ENCODE results near the gene METTL4.

METTL4 gene

GRCh38 chr18:2568605-2569004 lies 2.7 kb downstream of the METTL4 start:
- H3K4me1 ChIP-seq (ENCODE audit: control insufficient read depth, insufficient read depth, low read length, poor library complexity, severe bottlenecking): peaks cover 11% of the 10 kb centered on the region
- H3K27ac ChIP-seq (ENCODE audit: insufficient read depth, low read length, poor library complexity, severe bottlenecking): no peak overlapping the region
- no peak for DNase-seq
- H3K4me3 ChIP-seq (ENCODE audit: insufficient read depth, low read depth, low read length, poor library complexity, severe bottlenecking): no peak overlapping the region
- H3K9me3 ChIP-seq (ENCODE audit: control insufficient read depth, low read length): no peaks in the 10 kb centered on the region
- H3K27me3 ChIP-seq (replicated peaks; ENCODE audit: control insufficient read depth, insufficient read depth, low read length, poor library complexity, severe bottlenecking): no peaks in the 10 kb centered on the region
- no peaks in the 10 kb centered on the region for H3K36me3 ChIP-seq (ENCODE audit: control insufficient read depth, insufficient read depth, low read length)

DNA sequence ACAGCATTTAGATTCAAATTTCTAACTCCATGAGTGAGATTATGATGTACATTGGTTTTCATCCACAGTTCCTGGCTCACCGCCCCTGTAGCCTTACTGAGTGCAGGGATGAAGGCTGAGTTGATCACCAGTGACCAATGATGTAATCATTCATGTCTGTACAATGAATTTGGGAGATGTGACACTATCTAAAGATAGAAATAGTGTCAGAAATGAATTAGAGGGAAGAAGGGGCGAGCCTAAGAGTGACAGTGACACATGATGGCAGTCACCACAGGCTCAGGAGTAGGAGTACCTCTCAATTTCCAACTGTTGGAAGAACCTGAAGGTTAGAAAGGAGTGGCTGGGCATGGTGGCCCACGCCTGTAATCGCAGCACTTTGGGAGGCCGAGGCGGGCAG lies 3.2 kb downstream of the METTL4 start:
- H3K27me3 ChIP-seq (replicated peaks; ENCODE audit: control insufficient read depth, insufficient read depth, low read length, poor library complexity, severe bottlenecking): no peaks in the 10 kb centered on the region
- DNase-seq: no peak
- no peaks in the 10 kb centered on the region for H3K36me3 ChIP-seq (ENCODE audit: control insufficient read depth, insufficient read depth, low read length)
- no peak overlapping the region for H3K27ac ChIP-seq (ENCODE audit: insufficient read depth, low read length, poor library complexity, severe bottlenecking)
- no peak overlapping the region for H3K4me3 ChIP-seq (ENCODE audit: insufficient read depth, low read depth, low read length, poor library complexity, severe bottlenecking)
- peaks cover 11% of the 10 kb centered on the region for H3K4me1 ChIP-seq (ENCODE audit: control insufficient read depth, insufficient read depth, low read length, poor library complexity, severe bottlenecking)
- H3K9me3 ChIP-seq (ENCODE audit: control insufficient read depth, low read length): no peaks in the 10 kb centered on the region

- Histone ChIP-seq H3K4me3 (ENCODE audit: insufficient read depth, low read depth, low read length, poor library complexity, severe bottlenecking) (no peak overlapping the region), H3K36me3 (ENCODE audit: control insufficient read depth, insufficient read depth, low read length) (no peaks in the 10 kb centered on the region), H3K27me3 (replicated peaks; ENCODE audit: control insufficient read depth, insufficient read depth, low read length, poor library complexity, severe bottlenecking) (no peaks in the 10 kb centered on the region), H3K4me1 (ENCODE audit: control insufficient read depth, insufficient read depth, low read length, poor library complexity, severe bottlenecking) (peaks cover 2% of the 10 kb centered on the region), H3K27ac (ENCODE audit: insufficient read depth, low read length, poor library complexity, severe bottlenecking) (no peak overlapping the region), H3K9me3 (ENCODE audit: control insufficient read depth, low read length) (no peaks in the 10 kb centered on the region)
- no peak for DNase-seq
These were observed 6.9 kb downstream of the METTL4 start for GRCh38 chr18:2564373-2564772.

DNA sequence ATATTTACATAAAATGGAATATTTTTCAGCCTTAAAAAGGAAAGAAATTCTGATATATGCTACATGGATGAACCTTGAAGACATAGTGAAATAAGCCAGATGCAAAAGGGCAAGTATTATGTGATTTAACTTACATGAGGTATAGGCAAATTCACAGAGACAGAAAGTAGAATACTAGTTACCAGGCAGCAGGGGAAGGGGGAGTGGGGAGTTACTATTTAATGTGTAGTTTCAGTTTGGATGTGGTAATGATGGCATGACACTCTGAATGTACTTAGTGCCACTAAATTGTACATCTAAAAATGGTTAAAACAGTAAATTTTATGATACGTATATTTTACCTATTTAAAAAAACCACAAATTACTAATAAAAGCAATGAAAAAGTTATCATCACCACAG lies 12.1 kb downstream of the METTL4 start:
- no peak for DNase-seq
- no peak overlapping the region for H3K27ac ChIP-seq (ENCODE audit: insufficient read depth, low read length, poor library complexity, severe bottlenecking)
- H3K36me3 ChIP-seq (ENCODE audit: control insufficient read depth, insufficient read depth, low read length): no peaks in the 10 kb centered on the region
- H3K4me3 ChIP-seq (ENCODE audit: insufficient read depth, low read depth, low read length, poor library complexity, severe bottlenecking): no peak overlapping the region
- H3K27me3 ChIP-seq (replicated peaks; ENCODE audit: control insufficient read depth, insufficient read depth, low read length, poor library complexity, severe bottlenecking): no peaks in the 10 kb centered on the region
- H3K9me3 ChIP-seq (ENCODE audit: control insufficient read depth, low read length): no peaks in the 10 kb centered on the region
- H3K4me1 ChIP-seq (ENCODE audit: control insufficient read depth, insufficient read depth, low read length, poor library complexity, severe bottlenecking): no peaks in the 10 kb centered on the region

DNA sequence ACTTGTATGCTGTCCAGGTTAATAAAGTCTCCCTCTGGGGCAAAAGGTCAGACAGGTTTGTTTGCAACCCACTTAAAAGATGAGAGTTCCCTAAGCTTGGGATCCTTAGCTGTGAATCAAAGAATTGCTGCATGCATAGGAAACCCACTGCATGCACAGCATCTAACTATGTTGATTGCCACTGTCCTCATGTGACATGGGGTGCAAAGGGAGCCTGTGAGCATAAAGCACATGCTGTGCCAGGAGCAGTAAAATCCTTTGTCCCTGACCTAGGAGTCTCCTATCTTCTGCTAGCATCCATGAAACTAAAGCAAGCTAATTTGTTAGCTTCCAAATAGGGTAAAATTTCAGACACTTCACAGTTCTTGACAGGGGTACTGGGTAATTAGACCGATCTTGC lies 13.8 kb downstream of the METTL4 start:
- Histone ChIP-seq H3K36me3 (ENCODE audit: control insufficient read depth, insufficient read depth, low read length) (no peaks in the 10 kb centered on the region), H3K4me3 (ENCODE audit: insufficient read depth, low read depth, low read length, poor library complexity, severe bottlenecking) (no peak overlapping the region), H3K4me1 (ENCODE audit: control insufficient read depth, insufficient read depth, low read length, poor library complexity, severe bottlenecking) (no peaks in the 10 kb centered on the region), H3K9me3 (ENCODE audit: control insufficient read depth, low read length) (no peaks in the 10 kb centered on the region), H3K27ac (ENCODE audit: insufficient read depth, low read length, poor library complexity, severe bottlenecking) (no peak overlapping the region), H3K27me3 (replicated peaks; ENCODE audit: control insufficient read depth, insufficient read depth, low read length, poor library complexity, severe bottlenecking) (no peaks in the 10 kb centered on the region)
- no peak for DNase-seq

- H3K4me3 ChIP-seq (ENCODE audit: insufficient read depth, low read depth, low read length, poor library complexity, severe bottlenecking): no peak overlapping the region
- no peak for DNase-seq
- no peaks in the 10 kb centered on the region for H3K9me3 ChIP-seq (ENCODE audit: control insufficient read depth, low read length)
- no peaks in the 10 kb centered on the region for H3K36me3 ChIP-seq (ENCODE audit: control insufficient read depth, insufficient read depth, low read length)
- no peaks in the 10 kb centered on the region for H3K27me3 ChIP-seq (replicated peaks; ENCODE audit: control insufficient read depth, insufficient read depth, low read length, poor library complexity, severe bottlenecking)
- no peaks in the 10 kb centered on the region for H3K4me1 ChIP-seq (ENCODE audit: control insufficient read depth, insufficient read depth, low read length, poor library complexity, severe bottlenecking)
- no peak overlapping the region for H3K27ac ChIP-seq (ENCODE audit: insufficient read depth, low read length, poor library complexity, severe bottlenecking)
These were observed 15.4 kb downstream of the METTL4 start for GRCh38 chr18:2555895-2556294.

GRCh38 chr18:2554696-2555095 lies 16.6 kb downstream of the METTL4 start:
- no peaks in the 10 kb centered on the region for H3K9me3 ChIP-seq (ENCODE audit: control insufficient read depth, low read length)
- H3K36me3 ChIP-seq (ENCODE audit: control insufficient read depth, insufficient read depth, low read length): peaks cover 7% of the 10 kb centered on the region
- H3K27ac ChIP-seq (ENCODE audit: insufficient read depth, low read length, poor library complexity, severe bottlenecking): no peak overlapping the region
- no peaks in the 10 kb centered on the region for H3K27me3 ChIP-seq (replicated peaks; ENCODE audit: control insufficient read depth, insufficient read depth, low read length, poor library complexity, severe bottlenecking)
- H3K4me3 ChIP-seq (ENCODE audit: insufficient read depth, low read depth, low read length, poor library complexity, severe bottlenecking): no peak overlapping the region
- H3K4me1 ChIP-seq (ENCODE audit: control insufficient read depth, insufficient read depth, low read length, poor library complexity, severe bottlenecking): no peaks in the 10 kb centered on the region
- DNase-seq: no peak

DNA sequence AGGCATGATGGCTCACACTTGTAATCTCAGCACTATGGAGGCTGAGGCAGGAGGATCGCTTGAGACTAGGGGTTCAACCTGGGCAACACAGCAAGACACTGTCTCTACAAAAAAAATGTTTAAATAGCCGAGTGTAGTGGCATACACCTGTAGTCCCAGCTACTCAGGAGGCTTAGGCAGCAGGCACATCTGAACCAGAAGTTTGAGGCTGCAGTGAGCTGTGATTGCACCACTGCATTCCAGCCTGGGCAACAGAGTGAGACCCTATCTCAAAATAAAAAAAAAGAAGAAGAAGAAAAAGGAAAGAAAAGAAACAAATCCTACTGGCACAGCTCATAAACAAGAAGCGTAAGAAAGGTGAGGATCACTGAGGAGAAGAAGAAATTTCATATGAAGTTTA lies 19.9 kb downstream of the METTL4 start:
- peaks cover 7% of the 10 kb centered on the region for H3K36me3 ChIP-seq (ENCODE audit: control insufficient read depth, insufficient read depth, low read length)
- no peak overlapping the region for H3K27ac ChIP-seq (ENCODE audit: insufficient read depth, low read length, poor library complexity, severe bottlenecking)
- no peaks in the 10 kb centered on the region for H3K4me1 ChIP-seq (ENCODE audit: control insufficient read depth, insufficient read depth, low read length, poor library complexity, severe bottlenecking)
- no peak overlapping the region for H3K4me3 ChIP-seq (ENCODE audit: insufficient read depth, low read depth, low read length, poor library complexity, severe bottlenecking)
- no peak for DNase-seq
- no peaks in the 10 kb centered on the region for H3K27me3 ChIP-seq (replicated peaks; ENCODE audit: control insufficient read depth, insufficient read depth, low read length, poor library complexity, severe bottlenecking)
- no peaks in the 10 kb centered on the region for H3K9me3 ChIP-seq (ENCODE audit: control insufficient read depth, low read length)

DNA sequence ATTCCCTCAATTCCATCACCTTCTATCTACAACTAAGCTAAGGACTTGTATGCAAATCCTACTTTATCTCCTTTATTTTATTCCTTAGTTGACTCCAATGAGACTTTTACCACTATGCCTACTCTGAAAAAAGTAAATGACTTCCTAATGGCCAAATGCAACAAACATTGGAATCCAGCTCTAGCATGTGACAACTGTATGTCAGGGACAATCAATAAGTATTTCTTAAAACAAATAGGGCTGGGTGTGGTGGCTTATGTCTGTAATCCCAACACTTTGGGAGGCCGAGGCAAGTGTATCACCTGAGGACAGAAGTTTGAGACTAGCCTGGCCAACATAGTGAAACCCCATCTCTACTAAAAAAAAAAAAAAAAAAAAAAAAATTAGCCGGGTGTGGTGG lies 21.8 kb downstream of the METTL4 start:
- DNase-seq: no peak
- no peaks in the 10 kb centered on the region for H3K27me3 ChIP-seq (replicated peaks; ENCODE audit: control insufficient read depth, insufficient read depth, low read length, poor library complexity, severe bottlenecking)
- no peaks in the 10 kb centered on the region for H3K4me1 ChIP-seq (ENCODE audit: control insufficient read depth, insufficient read depth, low read length, poor library complexity, severe bottlenecking)
- no peak overlapping the region for H3K4me3 ChIP-seq (ENCODE audit: insufficient read depth, low read depth, low read length, poor library complexity, severe bottlenecking)
- H3K36me3 ChIP-seq (ENCODE audit: control insufficient read depth, insufficient read depth, low read length): peaks cover 7% of the 10 kb centered on the region
- H3K9me3 ChIP-seq (ENCODE audit: control insufficient read depth, low read length): no peaks in the 10 kb centered on the region
- H3K27ac ChIP-seq (ENCODE audit: insufficient read depth, low read length, poor library complexity, severe bottlenecking): no peak overlapping the region

- no peak overlapping the region for H3K27ac ChIP-seq (ENCODE audit: insufficient read depth, low read length, poor library complexity, severe bottlenecking)
- H3K4me3 ChIP-seq (ENCODE audit: insufficient read depth, low read depth, low read length, poor library complexity, severe bottlenecking): no peak overlapping the region
- H3K4me1 ChIP-seq (ENCODE audit: control insufficient read depth, insufficient read depth, low read length, poor library complexity, severe bottlenecking): no peaks in the 10 kb centered on the region
- no peaks in the 10 kb centered on the region for H3K9me3 ChIP-seq (ENCODE audit: control insufficient read depth, low read length)
- DNase-seq: no peak
- peaks cover 7% of the 10 kb centered on the region for H3K36me3 ChIP-seq (ENCODE audit: control insufficient read depth, insufficient read depth, low read length)
- no peaks in the 10 kb centered on the region for H3K27me3 ChIP-seq (replicated peaks; ENCODE audit: control insufficient read depth, insufficient read depth, low read length, poor library complexity, severe bottlenecking)
These were observed 23.7 kb downstream of the METTL4 start for GRCh38 chr18:2547477-2548087.

Data from effector memory CD4-positive, alpha-beta T cell (primary cell).